Colon (tissue), 2 donors: ENCODE measurements around the gene PDIA5.

Experiments
- FAIRE-seq: peaks from 2 replicates; lab custom pipeline; 2012; peaks lifted over from hg19 to GRCh38; lab: Jason Lieb, UNC
- donor health status: control.
- donor health status: control.

The PDIA5 gene

DNA sequence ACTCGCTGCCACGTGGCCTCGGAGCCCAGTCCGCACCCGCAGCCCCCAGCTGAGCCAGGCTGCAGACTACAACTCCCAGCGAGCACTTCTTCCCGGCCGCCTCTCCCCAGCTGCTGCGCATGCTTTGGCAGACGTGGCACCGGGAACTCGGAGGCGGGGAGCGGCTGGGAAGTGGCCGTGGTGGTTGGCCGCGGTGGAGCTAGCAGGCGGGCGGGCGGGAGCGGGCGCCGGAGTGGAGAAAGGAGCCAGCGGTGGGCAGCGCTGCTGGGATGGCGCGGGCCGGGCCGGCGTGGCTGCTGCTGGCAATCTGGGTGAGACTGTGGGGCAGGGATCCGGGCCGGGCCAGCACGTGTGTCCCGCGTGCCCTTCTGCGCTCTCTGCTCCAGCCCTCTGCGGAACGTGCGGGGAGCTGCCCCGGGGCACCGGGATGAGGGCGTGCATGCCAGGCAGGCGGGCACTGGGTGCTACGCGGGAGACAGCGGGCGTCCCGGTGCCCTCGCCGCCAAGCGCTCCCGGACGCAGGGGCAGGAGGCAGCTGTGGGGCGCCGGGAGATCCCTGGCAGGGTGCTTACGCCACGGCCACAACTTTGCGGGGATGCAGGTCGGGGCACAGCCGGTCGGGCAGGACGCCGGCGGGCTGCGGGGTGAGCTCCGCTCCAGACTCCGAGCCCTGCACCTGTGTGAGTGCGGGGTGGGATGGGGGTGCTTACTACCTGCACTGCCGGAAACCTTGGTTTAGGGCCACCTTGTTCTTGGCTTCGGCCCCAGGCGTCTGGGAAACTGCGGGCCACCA lies at the start of gene PDIA5:
Gene PDIA5, plus strand, starts transcription at position 130 of the 793 bp plus-strand sequence. Its CDS starts 140 bp downstream, at position 270.
- no peak for FAIRE-seq

DNA sequence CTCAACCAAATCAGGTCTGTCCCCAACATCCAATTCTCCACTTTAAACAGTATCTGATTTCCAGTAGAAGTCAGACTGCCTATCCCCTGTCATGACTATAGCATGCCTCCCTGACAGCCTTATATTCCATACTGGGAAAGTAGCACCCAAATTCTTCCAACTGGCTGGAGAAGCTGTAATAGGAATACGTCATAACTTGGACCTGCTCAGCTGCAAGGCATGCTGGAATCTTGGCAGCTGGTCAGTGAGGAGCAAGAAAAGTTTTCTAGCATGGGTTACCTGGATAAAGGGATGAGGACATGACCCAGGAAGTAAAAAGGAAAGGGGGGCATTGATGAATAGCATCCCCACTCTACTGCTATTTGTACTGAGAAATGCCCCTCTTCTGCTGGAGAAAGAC lies 48.1 kb upstream of the PDIA5 start:
- no peak for FAIRE-seq

GRCh38 chr3:123019161-123019560 lies 47.7 kb upstream of the PDIA5 start:
- no peak for FAIRE-seq

DNA sequence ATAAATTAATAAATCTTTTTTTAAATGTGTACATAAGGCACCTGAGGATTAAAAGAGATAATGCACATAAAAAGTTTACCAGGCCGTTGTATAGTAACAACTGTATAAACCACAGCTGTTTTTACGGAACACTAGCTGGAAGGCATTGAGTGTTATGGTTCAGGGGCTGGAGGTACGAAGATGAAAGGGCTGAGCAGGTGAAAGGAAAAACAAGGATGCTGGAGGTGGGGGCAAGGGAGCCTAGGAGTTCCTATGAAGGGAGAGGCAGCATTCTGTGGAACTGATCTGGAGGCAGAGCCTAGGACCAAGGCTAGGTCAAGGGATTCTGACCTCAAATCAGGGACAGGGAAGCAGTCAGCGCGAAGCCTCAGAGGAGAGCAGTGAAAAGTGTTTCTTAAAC lies 47.2 kb upstream of the PDIA5 start:
- no peak for FAIRE-seq

DNA sequence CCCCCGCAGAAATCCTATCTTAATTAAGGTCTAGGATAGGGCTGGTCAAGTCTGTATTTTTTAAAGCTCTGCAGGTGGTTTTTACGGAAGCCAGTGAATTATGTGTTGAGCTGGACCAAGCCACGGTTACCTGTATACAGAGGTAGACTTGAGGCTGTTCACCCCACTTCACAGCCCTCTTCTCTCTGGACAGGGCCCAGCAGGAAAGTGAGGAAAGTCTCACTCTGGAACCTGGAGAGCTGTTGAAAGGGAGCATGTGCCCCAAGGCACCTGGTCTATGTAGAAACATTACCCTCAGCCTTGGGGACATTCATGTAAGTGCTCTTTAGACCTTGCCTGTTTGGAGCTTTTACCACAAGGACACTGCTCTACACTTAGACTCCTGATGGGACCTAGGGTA lies 46.1 kb upstream of the PDIA5 start:
- no peak for FAIRE-seq

GRCh38 chr3:123021388-123021787 lies 45.4 kb upstream of the PDIA5 start:
- FAIRE-seq, result no peak

- no peak for FAIRE-seq
These were observed 44.8 kb upstream of the PDIA5 start for GRCh38 chr3:123021996-123022510.

DNA sequence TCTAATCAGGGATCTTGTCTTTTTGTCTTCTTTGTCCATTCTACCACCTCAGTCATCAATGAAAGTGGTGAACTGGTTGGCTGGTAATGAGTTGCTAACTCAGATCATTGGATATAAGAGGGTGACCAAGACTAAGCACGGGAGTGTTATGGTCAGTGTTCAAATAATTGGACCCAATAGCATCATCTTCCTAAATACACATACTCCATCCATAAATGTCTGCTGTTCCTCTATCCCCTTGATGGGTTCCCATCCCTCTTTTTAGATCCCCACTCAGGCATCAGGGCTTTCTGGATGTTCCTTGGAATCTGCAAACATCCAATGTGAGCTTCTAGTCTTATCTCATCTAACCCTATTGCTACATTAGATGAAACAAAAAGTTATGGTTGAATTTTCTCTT lies 42.8 kb upstream of the PDIA5 start:
- no peak for FAIRE-seq

GRCh38 chr3:123025642-123026521 lies 40.9 kb upstream of the PDIA5 start:
- no peak for FAIRE-seq

- FAIRE-seq, result no peak
These were observed 40.1 kb upstream of the PDIA5 start for GRCh38 chr3:123026565-123027291.

DNA sequence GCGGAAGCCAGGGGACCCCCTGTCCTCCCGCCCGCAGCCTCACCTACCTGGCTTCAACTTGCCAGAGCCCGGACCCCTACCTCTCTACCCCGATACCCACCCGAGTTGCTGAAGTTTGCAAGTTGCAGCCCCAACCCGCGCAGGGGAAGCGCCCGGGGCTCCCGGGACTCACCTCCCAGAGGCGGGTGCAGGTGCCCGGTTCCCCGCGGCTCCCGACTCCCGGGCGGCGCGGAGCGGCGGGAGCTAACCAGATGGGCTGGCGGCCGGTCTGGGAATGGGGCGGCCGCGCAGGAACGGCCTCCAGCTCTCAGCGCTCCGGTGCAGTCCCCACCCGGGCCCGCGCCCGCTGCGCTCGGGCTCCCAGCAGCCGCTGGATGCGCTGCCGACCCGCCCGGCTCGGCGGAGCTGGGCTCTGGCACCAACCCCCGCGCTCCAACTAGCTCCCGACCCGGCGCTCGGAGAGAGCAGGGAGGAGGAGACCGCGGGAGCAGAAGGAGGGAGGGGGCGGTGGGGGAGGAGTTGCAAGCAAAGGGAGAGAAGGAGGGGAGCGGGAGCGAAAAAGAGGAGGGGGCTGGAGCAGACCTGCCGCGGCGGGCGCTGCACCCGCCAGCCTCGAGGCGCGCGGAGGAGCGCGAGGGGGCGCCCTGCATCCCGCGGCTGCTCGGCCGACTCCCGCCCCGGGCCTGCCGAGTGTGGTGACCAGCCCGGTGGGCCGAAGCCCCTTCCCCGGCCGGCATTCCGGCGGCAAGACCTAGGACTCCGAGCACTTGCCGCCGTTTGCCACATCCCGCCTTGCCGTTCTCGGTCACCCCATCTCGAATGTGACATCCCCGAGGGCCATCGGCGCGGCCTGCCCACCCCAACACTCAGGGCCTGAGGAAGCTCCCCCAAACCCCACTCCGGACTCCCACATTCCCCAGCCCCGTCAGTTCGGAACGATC lies 39.3 kb upstream of the PDIA5 start, which contains the start of gene SEMA5B:
Gene SEMA5B, minus strand, starts transcription at position 472 of the 941 bp plus-strand sequence. CDS start 66,500 bp downstream, outside the sequence.
- no peak for FAIRE-seq

DNA sequence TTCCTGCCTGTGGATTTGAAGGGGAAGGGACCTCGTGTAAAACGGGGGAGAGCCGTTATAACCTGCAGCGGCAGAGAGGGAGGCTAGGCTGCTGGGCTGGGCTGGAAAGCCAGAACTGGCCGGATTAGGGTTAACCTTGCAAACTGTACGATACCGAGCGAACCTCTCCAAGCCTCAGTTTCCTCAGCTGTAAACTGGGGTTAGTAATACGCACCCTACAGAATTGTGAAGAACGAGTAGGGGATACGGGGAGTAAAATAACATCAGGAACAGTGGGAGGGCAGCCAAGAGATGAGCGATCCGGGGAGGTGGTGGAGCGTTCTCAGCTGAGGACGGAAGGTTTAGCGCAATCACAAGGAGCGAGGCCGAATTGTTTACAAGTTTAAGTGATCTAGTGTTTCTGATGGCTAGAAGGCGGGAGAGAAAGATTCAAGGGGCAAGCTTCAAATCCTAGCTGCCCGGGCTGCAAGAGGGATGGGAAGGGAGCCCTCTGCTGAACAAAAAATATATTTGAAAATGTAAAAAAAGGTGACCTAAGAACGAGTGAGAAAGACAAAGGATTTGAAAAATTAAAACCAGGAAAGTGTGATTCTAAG lies 38.5 kb upstream of the PDIA5 start:
- FAIRE-seq, result no peak

GRCh38 chr3:123031051-123031450 lies 35.8 kb upstream of the PDIA5 start:
- no peak for FAIRE-seq

GRCh38 chr3:123032057-123032456 lies 34.8 kb upstream of the PDIA5 start:
- FAIRE-seq, result no peak

DNA sequence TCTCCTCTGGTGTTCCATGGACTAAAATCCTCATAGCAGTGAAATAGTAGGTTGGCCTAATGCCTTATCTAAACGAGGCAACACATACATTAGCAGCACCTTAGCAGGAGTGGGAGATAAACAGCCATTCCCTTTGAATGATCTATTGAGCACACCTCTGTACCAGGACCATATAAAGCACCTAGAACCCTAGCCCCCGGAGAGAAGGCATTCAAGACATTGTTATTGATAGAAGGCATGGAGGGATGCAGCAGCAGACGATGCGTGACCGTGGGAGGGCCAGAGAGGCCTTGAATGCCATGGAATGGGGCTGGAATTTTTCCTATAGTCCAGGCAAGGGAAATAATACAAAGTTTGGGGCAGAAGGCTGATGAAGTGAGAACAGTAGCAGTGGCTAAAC lies 32.7 kb upstream of the PDIA5 start:
- FAIRE-seq, result no peak

DNA sequence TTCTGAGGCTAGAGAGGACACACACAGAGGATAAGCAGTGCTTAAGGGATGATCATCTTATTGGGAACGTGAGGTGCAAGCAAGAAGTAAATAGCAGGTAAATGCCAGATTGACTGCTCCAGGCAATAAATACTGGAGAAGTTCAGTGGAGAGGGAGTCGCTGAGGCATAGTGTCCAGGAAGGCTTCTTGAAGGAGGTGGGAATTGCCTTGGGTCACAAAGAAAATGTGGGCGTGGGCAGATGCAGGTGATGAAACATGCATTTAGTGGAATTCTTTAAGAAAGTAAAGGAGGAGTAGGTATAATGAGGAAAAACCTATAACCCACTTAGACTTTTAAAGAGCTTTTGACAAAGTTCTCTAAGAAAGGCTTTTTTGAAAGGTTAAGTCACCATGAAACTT lies 31.8 kb upstream of the PDIA5 start:
- no peak for FAIRE-seq

GRCh38 chr3:123036352-123037014 lies 30.3 kb upstream of the PDIA5 start:
- no peak for FAIRE-seq

- FAIRE-seq, result no peak
These were observed 29.8 kb upstream of the PDIA5 start for GRCh38 chr3:123037015-123037375.

- no peak for FAIRE-seq
These were observed 28.1 kb upstream of the PDIA5 start for GRCh38 chr3:123038751-123039150.

DNA sequence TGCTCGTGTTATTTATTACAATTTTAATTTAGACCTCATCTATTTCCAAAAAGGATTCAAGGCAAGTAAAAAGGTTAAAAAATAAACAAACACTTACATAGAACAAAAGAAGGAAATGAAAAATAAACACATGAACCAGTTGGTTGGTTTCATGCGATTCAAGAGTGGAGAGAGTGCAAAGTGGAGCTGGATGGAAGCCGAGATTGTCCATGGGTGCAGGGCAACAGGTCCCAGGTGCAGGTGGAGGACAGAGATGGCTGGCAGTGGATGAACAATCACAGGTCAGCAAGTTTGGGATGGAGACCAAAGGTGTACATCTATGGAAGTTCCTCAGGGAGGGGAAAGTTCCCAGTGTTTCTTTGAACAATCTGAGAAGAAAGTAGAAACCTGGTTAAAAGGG lies 27.6 kb upstream of the PDIA5 start:
- no peak for FAIRE-seq
